ENCODE results near the gene HTD2.
"Not testable (repeated sequence)": the region's sequence is repeated elsewhere in the genome, so short reads cannot be mapped to it uniquely, and the experiment has no call there.

- TF ChIP-seq CTCF (IDR thresholded peaks at IDR 0.05); EZH2phosphoT487 (IDR thresholded peaks at IDR 0.05; ENCODE audit: borderline replicate concordance, low read depth); PBX3 (IDR thresholded peaks at IDR 0.05); GATA2 (CRISPR knock-in tag; IDR thresholded peaks at IDR 0.05); FOXJ3 (CRISPR knock-in tag; IDR thresholded peaks at IDR 0.05); SMC3 (IDR thresholded peaks at IDR 0.05; ENCODE audit: low read depth, low read length); REST (IDR thresholded peaks at IDR 0.05; ENCODE audit: low read depth, low read length): not testable (repeated sequence)
These were observed 32.8 kb downstream of the HTD2 start for GRCh38 chr3:58339146-58339545.
